Measurements from ENCODE around the gene ADORA2B.

Gene ADORA2B

DNA sequence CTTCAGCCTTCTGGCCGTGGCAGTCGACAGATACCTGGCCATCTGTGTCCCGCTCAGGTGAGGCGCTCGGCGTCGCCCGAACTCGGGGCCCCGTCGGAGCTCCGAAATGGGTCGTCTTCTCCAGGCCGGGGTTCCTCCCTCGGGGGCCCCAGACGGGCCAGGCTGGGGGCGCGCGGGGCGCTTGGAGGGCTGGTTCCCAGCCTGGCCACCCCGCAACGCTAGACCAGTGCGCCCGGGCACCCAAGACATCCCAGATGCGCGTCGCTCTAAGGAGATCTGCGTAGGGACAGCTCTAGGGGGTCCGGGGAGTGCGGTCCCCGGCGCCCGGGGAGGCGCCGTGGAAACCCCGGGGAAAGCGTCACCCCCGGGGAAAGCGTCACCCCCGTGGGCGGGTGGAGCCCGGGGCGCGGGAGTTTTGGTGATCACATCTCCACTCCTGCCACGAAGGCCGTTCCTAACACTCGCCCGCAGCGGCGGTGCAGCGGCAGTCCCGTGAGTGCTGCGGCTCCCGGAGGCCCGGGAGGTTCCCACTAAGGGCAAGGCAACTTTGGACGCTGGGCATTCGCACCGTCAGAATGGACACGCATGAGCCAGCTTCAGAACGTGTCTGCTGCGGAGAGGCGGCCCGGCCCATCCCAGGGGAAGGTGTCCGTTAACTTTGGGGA is 729 bp downstream of the ADORA2B start:
- in situ Hi-C loops (cut with MboI; ENCODE audit: low pct_unique_long_range_greater_than_20kb, low sequenced_read_pairs, unreplicated experiment) = no loop called here
- TF ChIP-seq, protein P1, sequence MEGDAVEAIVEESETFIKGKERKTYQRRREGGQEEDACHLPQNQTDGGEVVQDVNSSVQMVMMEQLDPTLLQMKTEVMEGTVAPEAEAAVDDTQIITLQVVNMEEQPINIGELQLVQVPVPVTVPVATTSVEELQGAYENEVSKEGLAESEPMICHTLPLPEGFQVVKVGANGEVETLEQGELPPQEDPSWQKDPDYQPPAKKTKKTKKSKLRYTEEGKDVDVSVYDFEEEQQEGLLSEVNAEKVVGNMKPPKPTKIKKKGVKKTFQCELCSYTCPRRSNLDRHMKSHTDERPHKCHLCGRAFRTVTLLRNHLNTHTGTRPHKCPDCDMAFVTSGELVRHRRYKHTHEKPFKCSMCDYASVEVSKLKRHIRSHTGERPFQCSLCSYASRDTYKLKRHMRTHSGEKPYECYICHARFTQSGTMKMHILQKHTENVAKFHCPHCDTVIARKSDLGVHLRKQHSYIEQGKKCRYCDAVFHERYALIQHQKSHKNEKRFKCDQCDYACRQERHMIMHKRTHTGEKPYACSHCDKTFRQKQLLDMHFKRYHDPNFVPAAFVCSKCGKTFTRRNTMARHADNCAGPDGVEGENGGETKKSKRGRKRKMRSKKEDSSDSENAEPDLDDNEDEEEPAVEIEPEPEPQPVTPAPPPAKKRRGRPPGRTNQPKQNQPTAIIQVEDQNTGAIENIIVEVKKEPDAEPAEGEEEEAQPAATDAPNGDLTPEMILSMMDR (IDR thresholded peaks at IDR 0.05; ENCODE audit: extremely low read depth, insufficient read depth, missing control alignments) = no peak
- no peak for DNase-seq (ENCODE audit: low spot score)

DNA sequence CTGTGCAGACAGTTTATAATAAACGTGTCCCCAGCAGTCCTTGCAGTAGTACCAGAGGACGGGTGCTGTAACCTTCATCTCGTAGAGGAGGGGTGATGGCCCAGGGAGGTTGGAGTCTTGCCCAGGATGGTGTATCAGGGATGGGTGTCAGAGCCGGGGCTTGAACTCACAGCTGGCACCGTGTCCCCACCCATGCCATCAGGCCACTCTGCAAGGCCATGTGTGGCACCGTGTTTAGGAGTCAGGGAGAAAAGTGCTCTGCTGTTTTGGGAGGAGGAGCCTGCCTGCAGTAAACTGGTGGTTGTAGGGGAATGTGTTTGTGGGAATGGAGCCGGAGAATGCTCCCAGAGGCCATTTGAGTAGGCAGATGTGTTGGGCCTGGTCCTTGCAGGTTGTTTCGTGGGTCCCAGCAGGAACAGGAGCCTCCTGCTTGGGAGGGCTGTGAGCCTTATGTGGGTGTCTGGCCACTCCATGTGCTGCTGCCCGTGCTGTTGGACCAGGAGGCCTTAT is 1.7 kb downstream of the ADORA2B start:
- DNase-seq (ENCODE audit: low spot score) = no peak
- TF ChIP-seq, protein P1 (IDR thresholded peaks at IDR 0.05; ENCODE audit: extremely low read depth, insufficient read depth, missing control alignments) = no peak
- in situ Hi-C loops (cut with MboI; ENCODE audit: low pct_unique_long_range_greater_than_20kb, low sequenced_read_pairs, unreplicated experiment) = no loop called here

DNA sequence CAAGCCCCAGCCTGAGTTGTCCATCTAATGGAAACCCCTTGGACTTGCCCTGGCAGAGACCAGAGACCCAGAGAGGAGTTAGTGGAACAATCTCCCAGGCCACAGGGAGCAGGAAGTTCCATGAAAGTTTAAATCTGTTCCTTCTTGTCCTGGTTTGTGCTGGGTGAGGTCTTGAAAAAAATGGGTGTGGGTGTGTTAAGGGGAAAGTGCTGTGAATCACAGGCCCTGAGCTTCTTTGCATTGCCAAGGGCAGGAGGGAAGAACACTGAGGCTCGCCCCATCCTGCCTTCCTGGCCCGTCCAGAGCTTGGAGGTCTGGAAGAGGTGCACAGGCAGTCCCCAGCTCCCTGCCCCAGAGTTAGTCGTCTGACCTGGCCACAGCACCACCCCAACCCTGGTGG is 2.3 kb downstream of the ADORA2B start:
- in situ Hi-C loops (cut with MboI; ENCODE audit: low pct_unique_long_range_greater_than_20kb, low sequenced_read_pairs, unreplicated experiment) = no loop called here
- TF ChIP-seq, protein P1 (IDR thresholded peaks at IDR 0.05; ENCODE audit: extremely low read depth, insufficient read depth, missing control alignments) = no peak
- DNase-seq (ENCODE audit: low spot score) = no peak

DNA sequence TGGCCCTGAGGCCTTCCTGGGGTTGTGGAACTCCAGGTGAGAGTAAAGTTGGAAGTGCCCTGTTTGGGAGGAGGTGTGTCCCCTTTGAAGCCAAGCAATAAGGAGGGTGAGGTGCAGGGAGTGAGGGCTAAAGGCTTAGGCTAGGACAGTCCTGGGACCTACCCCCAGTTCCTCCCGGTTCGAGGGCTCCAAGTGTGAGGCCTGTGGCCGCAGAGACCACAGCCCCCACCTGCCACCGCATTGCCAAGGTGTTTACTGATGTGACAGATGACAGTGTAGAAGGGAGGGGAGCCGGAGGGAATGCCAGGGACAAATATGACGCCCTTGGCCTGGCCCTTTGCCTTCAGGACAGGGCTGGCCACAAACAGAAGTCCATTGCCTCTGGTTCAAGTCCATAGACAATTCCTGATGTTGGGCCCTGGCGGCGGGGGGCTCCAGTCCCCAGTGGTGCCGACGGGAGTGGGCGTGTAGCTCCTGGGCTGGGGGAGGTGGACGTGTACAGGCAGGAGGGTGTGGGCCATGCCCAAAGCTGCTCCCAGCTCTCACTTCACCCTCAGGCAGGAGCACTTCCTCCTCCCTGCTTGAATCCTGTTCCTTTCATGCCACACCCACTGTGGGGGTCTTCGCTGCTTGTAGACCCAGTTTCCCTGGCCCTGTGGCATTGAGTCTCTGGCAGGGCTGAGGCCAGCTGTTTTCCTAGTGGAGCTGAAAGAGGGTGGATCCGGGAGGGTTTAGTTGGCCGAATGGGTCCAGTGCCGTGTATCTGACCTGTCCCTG is 3.2 kb downstream of the ADORA2B start:
- TF ChIP-seq, protein P1 (IDR thresholded peaks at IDR 0.05; ENCODE audit: extremely low read depth, insufficient read depth, missing control alignments) = no peak
- in situ Hi-C loops (cut with MboI; ENCODE audit: low pct_unique_long_range_greater_than_20kb, low sequenced_read_pairs, unreplicated experiment) = no loop called here
- DNase-seq (ENCODE audit: low spot score) = no peak

DNA sequence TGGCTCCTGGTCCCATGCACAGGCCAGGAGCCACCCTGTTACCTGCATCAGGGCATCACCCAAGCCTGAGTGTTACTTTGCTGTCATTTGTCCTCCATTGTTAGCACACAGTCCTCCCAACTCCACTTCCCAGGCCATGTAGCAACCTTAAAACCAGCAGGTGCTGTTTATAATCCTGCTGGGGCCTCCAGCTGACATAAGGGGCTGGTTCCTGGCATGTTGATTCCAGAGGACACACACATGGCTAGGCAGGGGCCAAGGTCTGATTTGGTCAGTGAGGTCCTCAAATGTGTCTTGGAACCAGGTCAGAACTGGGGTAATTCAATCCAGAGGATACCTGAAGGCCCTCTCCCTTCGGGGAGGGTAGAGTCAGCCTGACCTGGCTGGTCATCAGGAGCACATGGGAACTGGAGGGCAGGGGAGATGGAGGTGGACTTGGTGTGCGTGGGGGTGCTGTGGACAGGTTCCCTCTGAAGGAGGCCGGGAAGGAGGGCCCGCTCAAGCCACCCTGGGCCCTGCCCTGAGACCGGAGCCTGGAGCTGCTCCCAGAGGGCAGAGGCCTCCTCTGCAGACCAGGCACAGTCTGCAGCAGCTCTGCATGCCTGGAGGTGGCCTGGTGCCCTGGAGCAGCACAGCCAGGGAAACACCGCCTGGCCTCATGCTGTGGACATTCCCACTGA is 6.6 kb downstream of the ADORA2B start:
- in situ Hi-C loops (cut with MboI; ENCODE audit: low pct_unique_long_range_greater_than_20kb, low sequenced_read_pairs, unreplicated experiment) = no loop called here
- DNase-seq (ENCODE audit: low spot score) = no peak
- TF ChIP-seq, protein P1 (IDR thresholded peaks at IDR 0.05; ENCODE audit: extremely low read depth, insufficient read depth, missing control alignments) = no peak

DNA sequence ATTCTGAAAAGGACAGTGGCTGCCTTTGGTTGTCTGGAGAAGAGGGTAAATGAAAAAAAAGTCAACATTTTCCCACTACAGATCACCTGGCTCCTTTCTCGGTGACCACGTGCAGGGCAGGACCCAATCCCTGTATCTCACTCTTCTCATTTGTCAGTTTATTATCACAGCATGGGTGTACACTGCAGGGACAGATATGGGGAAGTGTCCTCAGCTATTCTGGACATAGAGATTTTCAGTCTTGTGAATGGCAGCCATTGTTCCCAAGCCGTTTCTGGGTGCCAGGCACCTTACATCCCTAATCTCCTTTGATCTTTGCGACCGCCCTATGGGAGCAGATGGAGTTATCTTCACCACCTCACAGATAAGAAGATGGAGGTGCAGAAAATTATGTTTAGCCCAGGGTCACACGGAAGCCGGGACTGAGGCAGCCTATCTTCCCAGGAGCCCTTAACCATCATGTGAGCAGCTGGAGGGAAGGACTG is 7.2 kb downstream of the ADORA2B start:
- TF ChIP-seq, protein P1 (IDR thresholded peaks at IDR 0.05; ENCODE audit: extremely low read depth, insufficient read depth, missing control alignments) = no peak
- in situ Hi-C loops (cut with MboI; ENCODE audit: low pct_unique_long_range_greater_than_20kb, low sequenced_read_pairs, unreplicated experiment) = no loop called here
- DNase-seq (ENCODE audit: low spot score) = no peak
